Fibroblast of the conjunctiva (primary cell): Measurements from ENCODE around the gene CFI.

Experiments used
- DNase-seq: peaks from one replicate; pipeline ENCODE4 v3.0.0-alpha.2; 2010; ENCODE audit warnings: low read depth

Gene CFI

GRCh38 chr4:109730619-109731545 lies 70.9 kb downstream of the CFI start:
- no peak for DNase-seq

GRCh38 chr4:109729718-109730618 lies 71.8 kb downstream of the CFI start, which contains the start of gene PLA2G12A:
TSS of gene PLA2G12A (minus strand) at chr4:109730070. CDS start at chr4:109729809, 261 bp downstream.
- DNase-seq: peak; percentile 28

GRCh38 chr4:109729117-109729717 lies 72.6 kb downstream of the CFI start:
- no peak for DNase-seq

- DNase-seq: no peak
Observed at GRCh38 chr4:109728385-109728784, 73.4 kb downstream of the CFI start.

- DNase-seq: no peak
Observed at GRCh38 chr4:109723110-109723509, 78.7 kb downstream of the CFI start.

- no peak for DNase-seq
Observed at GRCh38 chr4:109722357-109722756, 79.4 kb downstream of the CFI start.

GRCh38 chr4:109721033-109721432 lies 80.8 kb downstream of the CFI start:
- no peak for DNase-seq

- no peak for DNase-seq
Observed at GRCh38 chr4:109719604-109720003, 82.2 kb downstream of the CFI start.

- DNase-seq: no peak
Observed at GRCh38 chr4:109718759-109719158, 83.0 kb downstream of the CFI start.

- no peak for DNase-seq
Observed at GRCh38 chr4:109713500-109713899, 88.3 kb downstream of the CFI start.

GRCh38 chr4:109708990-109709389 lies 92.8 kb downstream of the CFI start:
- no peak for DNase-seq

GRCh38 chr4:109708435-109708834 lies 93.4 kb downstream of the CFI start:
- no peak for DNase-seq

- DNase-seq: no peak
Observed at GRCh38 chr4:109703664-109704361, 98.0 kb downstream of the CFI start.

GRCh38 chr4:109702950-109703663 lies 98.7 kb downstream of the CFI start, which contains the start of gene CASP6:
TSS of gene CASP6 (minus strand) at chr4:109703445. CDS start at chr4:109703395, 50 bp downstream.
- DNase-seq: peak; percentile 34

- DNase-seq: no peak
Observed at GRCh38 chr4:109701566-109702410, 100.0 kb downstream of the CFI start.

- no peak for DNase-seq
Observed at GRCh38 chr4:109699553-109700225, 102.1 kb downstream of the CFI start.

- no peak for DNase-seq
Observed at GRCh38 chr4:109698656-109699055, 103.1 kb downstream of the CFI start.

GRCh38 chr4:109691411-109691920 lies 110.3 kb downstream of the CFI start:
- no peak for DNase-seq
